Mesodermal cell (in vitro differentiated cells): ENCODE results near the gene RAD18.

Source experiments
- H3K27ac ChIP-seq: 2 replicates; pipeline ENCODE4 v1.7.0; 2013; ENCODE audit warnings: mild to moderate bottlenecking, low read depth, low read length, moderate library complexity; ENCODE audit not compliant: severe bottlenecking
- H3K36me3 ChIP-seq: 2 replicates; pipeline ENCODE4 v1.7.1; 2013; ENCODE audit warnings: mild to moderate bottlenecking, low read length, moderate library complexity; ENCODE audit not compliant: control insufficient read depth, insufficient read depth
- H3K4me1 ChIP-seq: one replicate; pipeline ENCODE4 v1.7.1; 2013; ENCODE audit warnings: mild to moderate bottlenecking, low read length; ENCODE audit not compliant: insufficient read depth, control insufficient read depth, poor library complexity, severe bottlenecking
- H3K4me3 ChIP-seq: 2 replicates; pipeline ENCODE4 v1.7.0; 2013; ENCODE audit warnings: low read length, control low read depth, mild to moderate bottlenecking; ENCODE audit not compliant: insufficient read depth, poor library complexity, severe bottlenecking; ENCODE audit errors: extremely low read depth
- H3K9me3 ChIP-seq: 2 replicates; pipeline ENCODE4 v1.7.1; 2013; ENCODE audit warnings: mild to moderate bottlenecking, low read length, moderate library complexity; ENCODE audit not compliant: control insufficient read depth
- WGBS, 2 experiments: methylation state at CpG; one replicate each; pipeline ENCODE4 v1.1.5; 2013; ENCODE audit warnings: missing lambda C conversion rate in 2 of 2; ENCODE audit not compliant: insufficient coverage in 2 of 2; 5-methylcytosine and 5-hydroxymethylcytosine counted together

RAD18 gene

DNA sequence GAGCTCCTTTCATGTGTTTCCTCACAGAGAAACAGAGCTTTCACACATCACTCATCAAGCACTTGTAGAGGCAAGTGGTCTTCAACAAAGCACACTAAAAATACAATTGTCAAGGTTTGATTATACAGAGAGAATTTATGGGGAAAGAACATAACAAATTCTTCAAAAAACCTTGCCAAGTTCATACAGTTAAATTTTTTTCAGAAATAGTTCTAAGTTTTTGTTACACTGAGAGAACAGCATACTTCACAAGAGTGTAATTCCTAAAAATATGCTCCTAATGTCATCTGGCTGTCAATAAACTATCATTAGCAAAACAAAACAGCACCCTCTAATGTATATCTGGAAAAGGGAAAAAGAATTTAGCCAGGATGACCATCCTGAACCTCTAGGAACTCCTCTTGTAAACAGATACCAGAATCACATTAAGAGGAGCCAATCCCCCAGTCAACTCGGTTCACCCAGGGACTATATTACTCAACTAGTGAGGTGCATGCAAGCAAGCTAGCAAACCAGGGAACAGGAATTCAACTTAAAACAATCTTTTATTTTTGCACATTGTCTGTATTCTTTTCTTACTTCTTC is 63.3 kb downstream of the RAD18 start:
- 50 to 71% methylated on average over 1 of the region's 1 CpG for WGBS, 2 experiments

DNA sequence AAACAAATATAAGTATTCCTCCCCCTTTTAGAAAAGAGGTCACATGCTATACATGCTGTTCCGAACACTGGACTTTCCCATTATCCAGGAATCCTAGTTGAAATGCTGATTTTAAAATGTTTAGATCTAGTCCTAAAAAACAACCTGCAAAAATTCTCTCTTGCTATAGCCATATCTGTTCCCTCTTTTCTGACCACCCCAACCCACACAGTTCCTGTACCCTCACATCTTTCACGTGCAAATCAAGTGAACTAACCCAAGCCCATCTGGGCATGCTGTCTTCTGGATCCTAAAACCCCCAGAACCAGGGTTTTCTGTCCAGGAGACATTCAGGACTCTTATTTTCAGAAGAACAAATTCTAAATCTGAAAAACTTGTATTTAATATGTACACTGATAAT is 67.4 kb downstream of the RAD18 start:
- Histone ChIP-seq H3K36me3 (peaks cover 15% of the 10 kb centered on the region), H3K9me3 (no peaks in the 10 kb centered on the region), H3K4me3 (no peak overlapping the region), H3K27ac (no peak overlapping the region), H3K4me1 (no peaks in the 10 kb centered on the region)
- 50% methylated on average over 1 of the region's 2 CpGs; no CpG with 5 or more reads in 1 of the 2 experiments for WGBS, 2 experiments

More for the DNA sequence above, 63.3 kb downstream of the RAD18 start:
- Histone ChIP-seq H3K36me3 (peaks cover 15% of the 10 kb centered on the region), H3K4me1 (no peaks in the 10 kb centered on the region), H3K27ac (no peak overlapping the region), H3K9me3 (no peaks in the 10 kb centered on the region), H3K4me3 (no peak overlapping the region)

DNA sequence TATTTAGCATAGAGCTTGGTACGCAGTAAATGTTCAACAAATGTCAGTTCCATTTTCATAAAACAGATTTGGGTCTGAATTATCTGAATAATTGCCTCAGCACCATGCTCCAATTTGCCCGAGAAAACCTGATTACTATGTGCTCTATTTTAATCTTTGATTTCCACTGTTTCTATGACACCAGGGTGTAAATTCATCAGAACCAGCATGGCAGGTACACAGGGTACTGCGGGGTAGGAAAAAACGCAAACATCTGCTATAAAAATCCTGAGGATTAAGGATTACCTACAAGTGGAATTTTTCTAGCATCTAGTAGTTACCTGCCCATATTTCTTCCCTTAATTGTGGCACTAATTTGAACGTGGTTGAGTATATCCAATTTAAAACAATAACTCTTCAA is 70.3 kb downstream of the RAD18 start:
- Histone ChIP-seq H3K4me1 (peaks cover 3% of the 10 kb centered on the region), H3K9me3 (no peaks in the 10 kb centered on the region), H3K36me3 (peaks cover 9% of the 10 kb centered on the region), H3K27ac (no peak overlapping the region), H3K4me3 (no peak overlapping the region)
- WGBS, 2 experiments: 89 to 100% methylated on average over 2 to 3 of the region's 5 CpGs

DNA sequence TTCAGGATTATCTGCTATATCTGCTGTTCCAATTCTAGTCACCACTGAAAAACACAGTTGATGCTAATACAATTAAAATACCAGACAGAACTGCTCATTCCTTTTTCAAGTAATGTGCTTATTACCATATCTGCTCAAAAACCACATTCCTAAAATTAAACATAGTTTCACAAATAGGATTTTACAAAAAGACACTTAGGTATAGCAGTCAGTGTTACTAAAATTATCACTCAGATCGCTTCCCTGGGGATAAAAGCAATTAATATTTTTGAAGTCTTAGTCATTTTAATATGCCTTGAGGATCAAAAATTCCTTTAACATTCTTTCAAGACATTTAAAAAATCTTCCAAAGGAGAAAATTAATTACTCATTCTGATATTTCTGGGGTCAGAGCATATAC is 71.5 kb downstream of the RAD18 start:
- H3K27ac ChIP-seq: no peak overlapping the region
- peaks cover 3% of the 10 kb centered on the region for H3K4me1 ChIP-seq
- no peak overlapping the region for H3K4me3 ChIP-seq
- no CpG with 5 or more reads among the region's 1 CpG for WGBS, 2 experiments
- no peaks in the 10 kb centered on the region for H3K9me3 ChIP-seq
- H3K36me3 ChIP-seq: peaks cover 9% of the 10 kb centered on the region

DNA sequence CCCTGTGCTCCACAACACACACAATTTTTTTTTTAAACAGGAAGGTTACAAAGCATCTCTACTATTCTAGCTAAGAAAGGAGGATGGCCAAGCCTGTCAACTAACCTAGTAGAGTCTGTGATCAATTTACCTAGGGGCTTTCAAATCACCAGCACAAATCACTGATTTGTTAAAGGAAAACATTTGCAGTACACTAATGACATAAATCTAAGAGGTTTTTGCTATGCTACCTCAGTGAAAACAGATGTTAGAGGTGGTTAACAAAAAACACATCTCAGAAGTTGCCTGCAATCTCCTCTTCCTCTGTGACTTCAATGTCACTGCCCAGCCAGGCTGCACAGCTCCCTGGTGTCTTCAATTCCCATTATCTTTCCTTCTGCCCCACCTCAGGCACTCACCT is 72.0 kb downstream of the RAD18 start:
- Histone ChIP-seq H3K4me3 (no peak overlapping the region), H3K27ac (no peak overlapping the region), H3K4me1 (peaks cover 6% of the 10 kb centered on the region), H3K36me3 (peaks cover 5% of the 10 kb centered on the region), H3K9me3 (no peaks in the 10 kb centered on the region)

DNA sequence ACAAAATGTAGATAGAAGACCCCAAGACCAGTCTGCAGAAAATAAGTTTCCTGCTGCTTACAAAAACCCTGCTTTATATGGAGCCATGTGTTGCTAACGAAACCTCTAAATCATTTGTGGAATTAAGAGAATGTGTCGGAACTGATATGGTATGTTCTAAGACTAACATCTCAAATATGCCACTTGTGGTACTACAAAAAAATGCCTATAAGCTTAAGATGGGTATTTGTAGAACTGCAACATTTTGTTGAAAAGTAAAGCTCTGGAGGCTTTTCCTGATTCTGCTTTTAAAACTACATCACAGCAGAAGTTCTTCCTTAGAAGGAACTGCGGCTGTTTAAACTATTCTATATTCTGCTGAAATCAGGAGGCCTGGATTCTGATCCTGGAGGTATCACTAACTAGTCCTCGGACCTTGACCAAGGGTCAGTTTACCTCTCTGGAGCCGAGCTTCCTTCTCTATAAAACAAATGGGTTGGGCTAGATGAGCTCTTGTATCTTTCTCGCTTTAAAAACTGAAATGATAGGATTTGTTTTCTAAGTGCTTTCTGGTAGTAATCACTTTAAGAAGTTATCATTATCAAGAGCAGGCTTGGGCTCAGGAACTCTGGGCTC is 74.9 kb downstream of the RAD18 start:
- Histone ChIP-seq H3K4me3 (no peak overlapping the region), H3K9me3 (peaks cover 7% of the 10 kb centered on the region), H3K4me1 (peaks cover 9% of the 10 kb centered on the region), H3K36me3 (peaks cover 18% of the 10 kb centered on the region), H3K27ac (peak overlapping the region; percentile 32)
- WGBS, 2 experiments: 100% methylated on average over 1 to 3 of the region's 6 CpGs

DNA sequence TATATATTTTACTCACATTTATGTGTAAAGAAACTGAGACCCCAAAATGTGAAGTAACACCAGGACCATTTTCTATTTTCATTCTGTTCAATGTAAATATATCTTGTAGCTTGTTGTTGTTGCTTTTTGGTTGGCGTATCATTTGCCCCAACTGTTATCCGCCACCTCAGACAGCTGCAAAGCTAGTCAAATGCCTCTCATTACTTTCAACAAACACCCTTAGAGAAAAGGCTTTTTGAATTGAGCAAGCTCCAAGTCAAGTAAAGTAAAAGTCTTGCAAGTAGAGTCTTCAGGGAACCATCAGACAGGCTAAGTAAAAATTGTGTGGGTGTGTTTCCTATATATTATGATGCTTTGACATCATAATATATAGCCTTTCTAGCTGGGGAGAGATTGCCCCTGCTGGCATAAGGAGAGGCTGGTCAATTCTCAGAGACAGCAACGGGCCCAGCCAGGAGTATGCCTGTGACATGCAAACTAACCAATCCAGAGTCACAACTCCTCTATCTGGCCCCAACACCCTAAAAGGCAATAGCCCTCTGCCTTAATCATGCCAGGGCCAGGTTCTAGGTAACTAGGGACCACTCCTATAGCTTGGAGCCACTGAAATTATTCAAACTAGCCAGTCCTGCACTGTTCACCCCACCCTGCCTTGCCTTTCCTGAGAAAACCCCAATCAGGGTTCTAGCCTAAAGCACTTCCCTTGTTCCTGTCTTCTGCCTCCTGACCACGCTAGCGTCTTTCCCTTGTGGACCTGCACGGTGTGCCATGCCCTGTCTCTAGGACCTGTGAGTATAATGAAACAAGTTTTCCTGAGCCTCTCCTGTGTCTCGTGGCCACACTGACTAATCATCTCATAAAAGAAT is 75.6 kb downstream of the RAD18 start:
- H3K4me1 ChIP-seq: peaks cover 9% of the 10 kb centered on the region
- peak overlapping the region; percentile 32 for H3K27ac ChIP-seq
- peaks cover 10% of the 10 kb centered on the region for H3K9me3 ChIP-seq
- no peak overlapping the region for H3K4me3 ChIP-seq
- 83 to 86% methylated on average over 3 of the region's 7 CpGs for WGBS, 2 experiments
- H3K36me3 ChIP-seq: peaks cover 20% of the 10 kb centered on the region

DNA sequence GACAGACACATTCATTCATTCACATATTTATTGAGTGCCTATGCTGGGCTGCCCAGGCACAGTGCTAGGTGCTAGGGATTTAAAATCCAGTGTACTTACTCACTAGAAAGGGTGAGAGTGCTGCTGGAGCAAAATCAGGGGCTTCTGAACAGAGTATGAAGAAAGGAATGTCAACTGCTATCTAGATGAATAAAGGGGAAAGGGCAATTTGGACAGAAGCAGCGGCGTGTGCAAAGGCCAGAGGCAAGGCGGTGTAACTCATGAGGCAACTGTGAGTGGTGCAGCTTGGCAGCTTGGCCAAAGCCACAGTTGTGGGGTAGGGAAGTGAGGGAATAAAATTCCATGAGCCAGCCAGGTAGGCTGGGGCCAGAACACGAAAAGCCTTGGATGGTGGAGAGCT is 76.7 kb downstream of the RAD18 start:
- Histone ChIP-seq H3K4me1 (peaks cover 9% of the 10 kb centered on the region), H3K9me3 (peaks cover 10% of the 10 kb centered on the region), H3K4me3 (no peak overlapping the region), H3K27ac (no peak overlapping the region), H3K36me3 (peaks cover 20% of the 10 kb centered on the region)
- 81 to 94% methylated on average over 4 of the region's 4 CpGs for WGBS, 2 experiments

DNA sequence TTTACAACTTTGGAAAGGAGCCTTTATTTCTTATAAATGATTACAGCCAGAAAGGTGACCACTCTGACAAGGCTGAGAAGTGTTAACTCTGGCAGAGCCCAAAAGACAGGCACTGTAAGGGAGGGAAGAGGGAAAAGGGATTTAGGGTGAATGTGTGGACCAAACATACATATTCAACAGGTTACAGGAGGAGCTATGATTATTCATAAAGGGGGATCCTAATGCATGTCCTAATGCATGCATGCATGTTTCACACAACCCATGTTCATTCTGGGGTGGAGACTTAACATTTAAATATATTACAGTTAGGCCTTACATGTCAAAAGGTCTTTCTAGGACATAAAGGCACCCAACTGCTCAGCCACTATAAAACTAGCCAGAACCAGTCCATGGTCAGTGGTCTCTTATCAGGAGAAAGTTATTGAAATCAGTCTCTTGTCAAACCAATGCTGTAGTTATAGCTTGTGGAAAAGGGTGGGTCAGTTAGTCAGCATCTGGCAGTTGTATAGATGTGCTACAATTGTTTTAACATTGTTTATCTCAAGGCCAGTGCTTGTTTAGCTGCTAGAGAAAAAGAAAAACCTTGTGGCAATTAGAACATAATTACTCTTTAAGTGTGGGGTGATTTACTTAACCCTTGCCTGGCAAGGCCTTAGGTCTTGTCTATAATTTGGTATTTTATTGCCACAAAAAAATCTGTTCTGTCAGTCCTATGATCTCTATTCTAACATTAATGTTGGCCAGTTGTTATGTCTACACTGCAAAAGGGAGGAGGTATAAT is 77.5 kb downstream of the RAD18 start:
- Histone ChIP-seq H3K36me3 (peaks cover 22% of the 10 kb centered on the region), H3K9me3 (peaks cover 10% of the 10 kb centered on the region), H3K27ac (no peak overlapping the region), H3K4me3 (no peak overlapping the region), H3K4me1 (peaks cover 9% of the 10 kb centered on the region)

DNA sequence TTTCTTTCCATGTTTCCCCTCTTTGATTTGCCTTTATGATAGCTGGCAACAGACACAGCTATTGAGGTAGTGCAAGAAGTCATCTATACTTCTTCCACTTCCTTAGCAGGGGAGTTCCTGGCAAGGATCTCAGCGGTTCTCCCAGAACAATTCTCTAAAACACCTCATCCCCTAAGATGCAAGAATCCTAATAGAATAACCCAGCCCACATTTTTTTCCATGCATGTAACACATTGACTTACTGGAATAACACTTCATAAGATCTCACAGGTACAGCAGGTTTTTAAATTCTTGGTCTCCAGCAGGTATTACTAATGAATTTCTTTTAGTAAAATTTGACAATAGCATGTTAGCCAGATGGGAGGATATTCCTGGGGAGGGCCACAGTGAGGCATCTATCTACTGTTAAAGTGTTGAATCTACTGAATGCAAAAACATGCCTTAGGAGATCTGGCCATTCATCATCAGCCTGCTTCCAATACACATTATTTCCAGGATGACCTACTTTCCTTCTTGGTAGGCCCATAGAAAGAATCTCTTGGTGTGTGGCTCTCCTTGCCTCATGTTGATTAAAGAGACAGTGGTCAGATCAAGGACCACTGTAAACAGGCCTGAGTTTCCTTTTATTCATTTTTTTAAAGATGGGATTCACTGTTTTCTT is 78.5 kb downstream of the RAD18 start:
- Histone ChIP-seq H3K4me3 (no peak overlapping the region), H3K4me1 (peaks cover 9% of the 10 kb centered on the region), H3K9me3 (peaks cover 10% of the 10 kb centered on the region), H3K27ac (no peak overlapping the region), H3K36me3 (peaks cover 32% of the 10 kb centered on the region)
- 88 to 90% methylated on average over 1 of the region's 1 CpG for WGBS, 2 experiments
